ENCODE measurements around the gene SLC39A11.

GRCh38 chr17:73000832-73001231 is 91.7 kb downstream of the SLC39A11 start:
- TF ChIP-seq CTCF (IDR thresholded peaks at IDR 0.05) (no peak), POLR2A (IDR thresholded peaks at IDR 0.05) (no peak)

All from esophagus squamous epithelium (tissue), 4 donors.